Activated CD8-positive, alpha-beta memory T cell treated with anti-CD3 and anti-CD28 coated beads for 1 hour (primary cell): ENCODE data around the gene TMSB4X.
"Not testable (repeated sequence)": the region's sequence is repeated elsewhere in the genome, so short reads cannot be mapped to it uniquely, and the experiment has no call there.

Source experiments
- DNase-seq, 2 donors: peaks; one replicate each; pipeline ENCODE4 v3.0.0-alpha.2; 2020; ENCODE audit warnings: low read depth in 1 of 2; ENCODE audit errors: extremely low read depth in 1 of 2

Gene TMSB4X

GRCh38 chrX:12974796-12975669 is at the start of gene TMSB4X:
Gene TMSB4X, plus strand, starts transcription at chrX:12975110.
- peak; percentile 65 to 69 for DNase-seq

GRCh38 chrX:12929701-12930100 is 45.2 kb upstream of the TMSB4X start:
- DNase-seq = no peak

GRCh38 chrX:12930150-12930549 is 44.8 kb upstream of the TMSB4X start:
- DNase-seq = no peak

- no peak for DNase-seq
Observed at GRCh38 chrX:12932244-12932643, 42.7 kb upstream of the TMSB4X start.

- no peak for DNase-seq
Observed at GRCh38 chrX:12934850-12935249, 40.1 kb upstream of the TMSB4X start.

GRCh38 chrX:12936947-12937346 is 38.0 kb upstream of the TMSB4X start:
- no peak for DNase-seq

- DNase-seq = not testable (repeated sequence)
Observed at GRCh38 chrX:12940471-12940870, 34.4 kb upstream of the TMSB4X start.

- not testable (repeated sequence) for DNase-seq
Observed at GRCh38 chrX:12943592-12943991, 31.3 kb upstream of the TMSB4X start.

- DNase-seq = not testable (repeated sequence)
Observed at GRCh38 chrX:12944452-12944851, 30.5 kb upstream of the TMSB4X start.

- DNase-seq = no peak
Observed at GRCh38 chrX:12945494-12945893, 29.4 kb upstream of the TMSB4X start.

GRCh38 chrX:12946406-12946805 is 28.5 kb upstream of the TMSB4X start:
- no peak for DNase-seq

- peak; percentile 43 to 55 for DNase-seq
Observed at GRCh38 chrX:12946838-12947544, 27.9 kb upstream of the TMSB4X start.

GRCh38 chrX:12947545-12948235 is 27.2 kb upstream of the TMSB4X start:
- DNase-seq = no peak

- no peak for DNase-seq
Observed at GRCh38 chrX:12948495-12948894, 26.4 kb upstream of the TMSB4X start.

GRCh38 chrX:12949205-12949926 is 25.5 kb upstream of the TMSB4X start:
- DNase-seq = no peak

- DNase-seq = peak; percentile 60 to 65
Observed at GRCh38 chrX:12949927-12950656, 24.8 kb upstream of the TMSB4X start.

GRCh38 chrX:12950851-12951594 is 23.9 kb upstream of the TMSB4X start:
- DNase-seq = no peak

- DNase-seq = no peak
Observed at GRCh38 chrX:12951595-12951975, 23.3 kb upstream of the TMSB4X start.

- no peak for DNase-seq
Observed at GRCh38 chrX:12953420-12953819, 21.5 kb upstream of the TMSB4X start.
